SK-N-SH treated with all-trans-retinoic acid at 6 μM for 48 hours (cell line): ENCODE data around the gene RAPGEF1.
A peak's percentile ranks its signal among the peaks of the same experiment; 100 is the strongest.

Experiments used
- ATAC-seq: fragments of 200-7000 bp; cut with Tn5 transposase; 3 replicates; pipeline ENCODE4 v1.9.1; 2020; ENCODE audit warnings: mild to moderate bottlenecking, moderate library complexity
- ARNTL ChIP-seq: fragments of 450-650 bp; formaldehyde crosslinking; IDR thresholded peaks from 2 replicates; pipeline ENCODE4 v1.5.0; 2020; ENCODE audit warnings: low read depth, mild to moderate bottlenecking, moderate library complexity, borderline replicate concordance
- BACH2 ChIP-seq: fragments of 250-450 bp; sonication (Bioruptor Pico); IDR thresholded peaks from 2 replicates; pipeline ENCODE4 v1.9.0; 2021; ENCODE audit warnings: mild to moderate bottlenecking, borderline replicate concordance
- ESRRG ChIP-seq: fragments of 250-450 bp; sonication (Bioruptor Pico); IDR thresholded peaks from 2 replicates; pipeline ENCODE4 v1.6.1; 2021; ENCODE audit warnings: mild to moderate bottlenecking
- ISL1 ChIP-seq: fragments of 250-450 bp; sonication (Bioruptor Pico); IDR thresholded peaks from 2 replicates; pipeline ENCODE4 v2.1.2; 2022; ENCODE audit warnings: mild to moderate bottlenecking, moderate library complexity
- RARB ChIP-seq: fragments of 250-450 bp; sonication (Bioruptor Pico); IDR thresholded peaks from 2 replicates; pipeline ENCODE4 v1.8.0; 2021; ENCODE audit warnings: mild to moderate bottlenecking, moderate library complexity
- TCF4 ChIP-seq: fragments of 250-450 bp; sonication (Bioruptor Pico); IDR thresholded peaks from 2 replicates; pipeline ENCODE4 v1.8.0; 2021; ENCODE audit warnings: mild to moderate bottlenecking, moderate library complexity, borderline replicate concordance
- TOX ChIP-seq: fragments of 250-450 bp; sonication (Bioruptor Pico); IDR thresholded peaks from 2 replicates; pipeline ENCODE4 v1.8.0; 2021; ENCODE audit warnings: mild to moderate bottlenecking, moderate library complexity, borderline replicate concordance
- ZC3H10 ChIP-seq: fragments of 250-450 bp; sonication (Bioruptor Pico); IDR thresholded peaks from 2 replicates; pipeline ENCODE4 v1.5.1; 2021; ENCODE audit warnings: mild to moderate bottlenecking, moderate library complexity
- ZFP3 ChIP-seq: fragments of 250-450 bp; sonication (Bioruptor Pico); IDR thresholded peaks from 2 replicates; pipeline ENCODE4 v1.5.0; 2020; ENCODE audit warnings: mild to moderate bottlenecking, moderate library complexity
- ZFP30 ChIP-seq: fragments of 450-650 bp; formaldehyde crosslinking; IDR thresholded peaks from 2 replicates; pipeline ENCODE4 v1.5.0; 2022; ENCODE audit warnings: mild to moderate bottlenecking, moderate library complexity
- ZNF565 ChIP-seq: fragments of 450-650 bp; formaldehyde crosslinking; conservative IDR thresholded peaks from 2 replicates; pipeline ENCODE4 v1.5.0; 2020; ENCODE audit warnings: low read depth, mild to moderate bottlenecking, moderate library complexity
- ZNF70 ChIP-seq: fragments of 450-650 bp; formaldehyde crosslinking; IDR thresholded peaks from 2 replicates; pipeline ENCODE4 v1.5.0; 2020; ENCODE audit warnings: mild to moderate bottlenecking, moderate library complexity
- ZNF8 ChIP-seq: fragments of 450-650 bp; formaldehyde crosslinking; IDR thresholded peaks from 2 replicates; pipeline ENCODE4 v1.5.0; 2020; ENCODE audit warnings: mild to moderate bottlenecking, moderate library complexity
- TF ChIP-seq, protein P1 (sequence below): fragments of 250-450 bp; sonication (Bioruptor Pico); IDR thresholded peaks from 2 replicates; pipeline ENCODE4 v1.5.0; 2020; ENCODE audit warnings: mild to moderate bottlenecking, moderate library complexity
- TF ChIP-seq, protein P2 (sequence below): fragments of 250-450 bp; sonication (Bioruptor Pico); IDR thresholded peaks from 2 replicates; pipeline ENCODE4 v1.8.0; 2021; ENCODE audit warnings: low read depth, mild to moderate bottlenecking, moderate library complexity, borderline replicate concordance
- TF ChIP-seq, protein P3 (sequence below): fragments of 250-450 bp; sonication (Bioruptor Pico); IDR thresholded peaks from 2 replicates; pipeline ENCODE4 v1.8.0; 2020; ENCODE audit warnings: mild to moderate bottlenecking, moderate library complexity, borderline replicate concordance
- TF ChIP-seq, protein P4 (sequence below): fragments of 250-450 bp; sonication (Bioruptor Pico); IDR thresholded peaks from 2 replicates; pipeline ENCODE4 v1.5.1; 2020; ENCODE audit warnings: low read depth, mild to moderate bottlenecking, moderate library complexity

RAPGEF1 gene

DNA sequence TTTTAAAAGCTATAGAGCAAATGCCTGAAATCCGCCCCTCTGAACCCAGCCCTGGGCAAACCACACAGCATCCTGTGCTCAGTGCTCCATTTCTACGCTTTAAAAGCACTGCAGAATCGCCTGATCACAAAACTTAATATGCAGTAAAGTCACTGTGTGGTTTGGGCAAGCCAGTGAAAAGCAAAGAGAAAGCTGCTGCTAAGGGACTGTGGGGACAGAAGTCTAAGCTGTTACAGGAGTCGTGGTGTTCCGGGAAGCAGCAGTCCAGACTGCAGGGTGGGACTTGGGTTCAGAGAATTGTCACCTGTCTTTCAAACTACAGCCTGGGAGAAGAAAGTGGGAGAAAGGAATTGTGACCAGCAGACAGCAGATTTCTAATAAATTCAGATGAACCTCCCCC is 8.2 kb downstream of the RAPGEF1 start (continued):
- TF ChIP-seq, protein P1, sequence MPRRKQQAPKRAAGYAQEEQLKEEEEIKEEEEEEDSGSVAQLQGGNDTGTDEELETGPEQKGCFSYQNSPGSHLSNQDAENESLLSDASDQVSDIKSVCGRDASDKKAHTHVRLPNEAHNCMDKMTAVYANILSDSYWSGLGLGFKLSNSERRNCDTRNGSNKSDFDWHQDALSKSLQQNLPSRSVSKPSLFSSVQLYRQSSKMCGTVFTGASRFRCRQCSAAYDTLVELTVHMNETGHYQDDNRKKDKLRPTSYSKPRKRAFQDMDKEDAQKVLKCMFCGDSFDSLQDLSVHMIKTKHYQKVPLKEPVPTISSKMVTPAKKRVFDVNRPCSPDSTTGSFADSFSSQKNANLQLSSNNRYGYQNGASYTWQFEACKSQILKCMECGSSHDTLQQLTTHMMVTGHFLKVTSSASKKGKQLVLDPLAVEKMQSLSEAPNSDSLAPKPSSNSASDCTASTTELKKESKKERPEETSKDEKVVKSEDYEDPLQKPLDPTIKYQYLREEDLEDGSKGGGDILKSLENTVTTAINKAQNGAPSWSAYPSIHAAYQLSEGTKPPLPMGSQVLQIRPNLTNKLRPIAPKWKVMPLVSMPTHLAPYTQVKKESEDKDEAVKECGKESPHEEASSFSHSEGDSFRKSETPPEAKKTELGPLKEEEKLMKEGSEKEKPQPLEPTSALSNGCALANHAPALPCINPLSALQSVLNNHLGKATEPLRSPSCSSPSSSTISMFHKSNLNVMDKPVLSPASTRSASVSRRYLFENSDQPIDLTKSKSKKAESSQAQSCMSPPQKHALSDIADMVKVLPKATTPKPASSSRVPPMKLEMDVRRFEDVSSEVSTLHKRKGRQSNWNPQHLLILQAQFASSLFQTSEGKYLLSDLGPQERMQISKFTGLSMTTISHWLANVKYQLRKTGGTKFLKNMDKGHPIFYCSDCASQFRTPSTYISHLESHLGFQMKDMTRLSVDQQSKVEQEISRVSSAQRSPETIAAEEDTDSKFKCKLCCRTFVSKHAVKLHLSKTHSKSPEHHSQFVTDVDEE (CRISPR knock-in tag): no peak
- TF ChIP-seq ZNF565 (CRISPR knock-in tag): no peak
- TF ChIP-seq TCF4 (CRISPR knock-in tag): no peak
- no peak for TF ChIP-seq ARNTL (CRISPR knock-in tag)
- no peak for TF ChIP-seq ZC3H10 (CRISPR knock-in tag)

DNA sequence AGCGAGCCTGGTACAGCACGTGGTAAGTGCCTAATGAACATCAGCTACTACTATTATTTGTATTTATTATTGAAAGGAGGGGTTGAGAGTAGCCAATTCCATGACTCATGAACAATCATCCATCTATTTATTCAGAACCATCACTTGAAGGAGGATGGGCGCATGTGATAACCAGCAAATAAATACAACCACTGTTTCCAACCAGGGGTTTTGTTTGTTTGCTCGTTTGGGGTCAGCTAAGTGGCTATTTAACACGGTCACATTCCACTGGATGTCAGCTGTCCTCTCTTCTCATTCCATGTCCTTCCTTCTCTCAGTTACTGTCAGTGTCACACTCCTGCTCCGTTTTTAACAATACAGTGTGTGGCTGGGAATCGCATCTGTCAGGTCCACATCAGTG is 8.6 kb downstream of the RAPGEF1 start:
- no peak for ATAC-seq
- TF ChIP-seq, protein P2, sequence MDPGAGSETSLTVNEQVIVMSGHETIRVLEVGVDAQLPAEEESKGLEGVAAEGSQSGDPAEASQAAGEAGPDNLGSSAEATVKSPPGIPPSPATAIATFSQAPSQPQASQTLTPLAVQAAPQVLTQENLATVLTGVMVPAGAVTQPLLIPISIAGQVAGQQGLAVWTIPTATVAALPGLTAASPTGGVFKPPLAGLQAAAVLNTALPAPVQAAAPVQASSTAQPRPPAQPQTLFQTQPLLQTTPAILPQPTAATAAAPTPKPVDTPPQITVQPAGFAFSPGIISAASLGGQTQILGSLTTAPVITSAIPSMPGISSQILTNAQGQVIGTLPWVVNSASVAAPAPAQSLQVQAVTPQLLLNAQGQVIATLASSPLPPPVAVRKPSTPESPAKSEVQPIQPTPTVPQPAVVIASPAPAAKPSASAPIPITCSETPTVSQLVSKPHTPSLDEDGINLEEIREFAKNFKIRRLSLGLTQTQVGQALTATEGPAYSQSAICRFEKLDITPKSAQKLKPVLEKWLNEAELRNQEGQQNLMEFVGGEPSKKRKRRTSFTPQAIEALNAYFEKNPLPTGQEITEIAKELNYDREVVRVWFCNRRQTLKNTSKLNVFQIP (CRISPR knock-in tag): no peak
- TF ChIP-seq RARB (no peak), ESRRG (no peak), ARNTL (CRISPR knock-in tag) (no peak), ZNF70 (CRISPR knock-in tag) (no peak)
- TF ChIP-seq, protein P1 (CRISPR knock-in tag): no peak

DNA sequence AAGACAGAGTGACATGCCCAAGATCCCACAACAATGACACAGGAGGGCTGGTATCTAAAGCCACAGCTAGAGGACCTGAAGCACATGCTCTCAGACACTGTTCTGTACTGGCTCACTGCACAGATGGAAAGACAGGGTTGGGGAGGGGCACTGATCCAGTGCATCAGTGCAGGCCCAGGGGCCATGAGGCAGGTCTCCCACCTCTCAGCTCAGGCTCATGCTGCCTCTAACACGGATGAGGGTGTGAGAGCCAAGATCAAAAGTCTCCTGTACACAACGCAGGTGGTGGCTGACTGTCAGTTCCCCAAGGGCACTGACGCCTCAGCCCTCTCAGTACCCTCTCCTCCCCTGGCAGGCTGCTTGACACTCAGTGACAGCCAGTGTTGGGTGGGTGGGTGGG is 10.9 kb downstream of the RAPGEF1 start:
- TF ChIP-seq, protein P1 (CRISPR knock-in tag): no peak
- TF ChIP-seq ZNF8 (CRISPR knock-in tag) (no peak), ZNF565 (CRISPR knock-in tag) (no peak), ZFP30 (no peak), ARNTL (CRISPR knock-in tag) (no peak), TOX (CRISPR knock-in tag) (no peak), ESRRG (no peak), TCF4 (CRISPR knock-in tag) (no peak)
- TF ChIP-seq, protein P2 (CRISPR knock-in tag): no peak
- no peak for ATAC-seq

DNA sequence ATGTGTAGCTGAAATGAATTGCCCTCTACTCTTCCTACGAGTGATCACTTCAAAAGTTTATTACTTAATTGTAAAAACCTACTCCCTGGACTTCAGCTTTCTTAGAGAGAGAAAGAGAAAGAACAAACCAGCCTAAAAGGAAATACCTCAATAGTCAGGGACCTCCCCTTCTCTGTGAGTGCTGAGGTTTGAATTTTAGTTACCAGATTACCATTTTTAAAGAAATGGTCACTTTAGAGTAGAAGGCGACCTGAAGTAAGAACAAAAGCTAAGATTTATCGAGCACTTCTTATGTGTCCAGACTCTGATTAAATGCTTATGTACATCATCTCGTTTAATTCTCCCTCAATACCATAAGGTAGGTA is 11.3 kb downstream of the RAPGEF1 start:
- ATAC-seq: peak; percentile 13
- TF ChIP-seq ZFP3 (CRISPR knock-in tag) (no peak), ARNTL (CRISPR knock-in tag) (no peak), ZC3H10 (CRISPR knock-in tag) (no peak), ZNF70 (CRISPR knock-in tag) (no peak), ZFP30 (no peak), ZNF565 (CRISPR knock-in tag) (no peak), ISL1 (no peak), BACH2 (CRISPR knock-in tag) (no peak)
- TF ChIP-seq, protein P3, sequence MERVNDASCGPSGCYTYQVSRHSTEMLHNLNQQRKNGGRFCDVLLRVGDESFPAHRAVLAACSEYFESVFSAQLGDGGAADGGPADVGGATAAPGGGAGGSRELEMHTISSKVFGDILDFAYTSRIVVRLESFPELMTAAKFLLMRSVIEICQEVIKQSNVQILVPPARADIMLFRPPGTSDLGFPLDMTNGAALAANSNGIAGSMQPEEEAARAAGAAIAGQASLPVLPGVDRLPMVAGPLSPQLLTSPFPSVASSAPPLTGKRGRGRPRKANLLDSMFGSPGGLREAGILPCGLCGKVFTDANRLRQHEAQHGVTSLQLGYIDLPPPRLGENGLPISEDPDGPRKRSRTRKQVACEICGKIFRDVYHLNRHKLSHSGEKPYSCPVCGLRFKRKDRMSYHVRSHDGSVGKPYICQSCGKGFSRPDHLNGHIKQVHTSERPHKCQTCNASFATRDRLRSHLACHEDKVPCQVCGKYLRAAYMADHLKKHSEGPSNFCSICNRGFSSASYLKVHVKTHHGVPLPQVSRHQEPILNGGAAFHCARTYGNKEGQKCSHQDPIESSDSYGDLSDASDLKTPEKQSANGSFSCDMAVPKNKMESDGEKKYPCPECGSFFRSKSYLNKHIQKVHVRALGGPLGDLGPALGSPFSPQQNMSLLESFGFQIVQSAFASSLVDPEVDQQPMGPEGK (CRISPR knock-in tag): no peak
- TF ChIP-seq, protein P4, sequence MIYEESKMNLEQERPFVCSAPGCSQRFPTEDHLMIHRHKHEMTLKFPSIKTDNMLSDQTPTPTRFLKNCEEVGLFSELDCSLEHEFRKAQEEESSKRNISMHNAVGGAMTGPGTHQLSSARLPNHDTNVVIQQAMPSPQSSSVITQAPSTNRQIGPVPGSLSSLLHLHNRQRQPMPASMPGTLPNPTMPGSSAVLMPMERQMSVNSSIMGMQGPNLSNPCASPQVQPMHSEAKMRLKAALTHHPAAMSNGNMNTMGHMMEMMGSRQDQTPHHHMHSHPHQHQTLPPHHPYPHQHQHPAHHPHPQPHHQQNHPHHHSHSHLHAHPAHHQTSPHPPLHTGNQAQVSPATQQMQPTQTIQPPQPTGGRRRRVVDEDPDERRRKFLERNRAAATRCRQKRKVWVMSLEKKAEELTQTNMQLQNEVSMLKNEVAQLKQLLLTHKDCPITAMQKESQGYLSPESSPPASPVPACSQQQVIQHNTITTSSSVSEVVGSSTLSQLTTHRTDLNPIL (CRISPR knock-in tag): no peak
- TF ChIP-seq, protein P2 (CRISPR knock-in tag): no peak
